SK-N-MC (cell line): Measurements from ENCODE around the gene AKAP13.

Experiments used
- EZH2 ChIP-seq: fragments of 200-600 bp; sonication (generic); IDR thresholded peaks from one replicate; pipeline ENCODE4 v1.6.1; 2017; ENCODE audit warnings: antibody characterized with exemption
- POLR2AphosphoS5 ChIP-seq: IDR thresholded peaks from 2 replicates; pipeline ENCODE4 v1.6.1; 2012; ENCODE audit warnings: mild to moderate bottlenecking, low read depth, low read length, borderline replicate concordance

GRCh38 chr15:85555875-85556617 lies 175.6 kb downstream of the AKAP13 start:
- TF ChIP-seq POLR2AphosphoS5: no peak
- no peak for TF ChIP-seq EZH2
